ENCODE data around the gene CFAP53. TPM values are rescaled to one million over a fixed set of nuclear protein-coding genes. Genes with fewer than 3 reads are reported as not detected.

The CFAP53 gene
- total and polyA plus RNA-seq, 2 experiments from 2014 or later = 0.11 to 0.48 TPM

DNA sequence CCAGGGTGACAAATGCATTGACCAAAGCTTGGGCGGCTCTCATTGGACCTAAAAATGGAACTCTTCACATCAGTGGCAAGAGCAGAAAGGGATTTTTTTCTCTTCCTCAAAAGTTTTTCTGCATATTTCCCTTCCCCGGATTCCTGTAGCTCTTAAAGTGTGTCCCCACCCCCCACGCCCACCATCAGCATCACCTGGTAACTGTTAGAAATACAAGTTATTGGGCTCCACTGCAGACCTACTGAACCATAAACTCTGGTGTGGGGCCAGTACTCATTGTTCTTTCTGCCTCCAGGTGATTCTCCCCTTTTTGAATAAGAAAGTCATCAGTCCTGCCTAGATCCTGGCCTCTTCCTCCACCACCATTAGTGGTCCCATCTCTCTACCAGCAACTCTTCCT, 70.0 kb downstream of the CFAP53 start:
- H3K9me3 ChIP-seq (ENCODE audit: low read depth) = no peaks in the 10 kb centered on the region
- H3K27me3 ChIP-seq (replicated peaks; ENCODE audit: insufficient read depth) = peaks cover 67% of the 10 kb centered on the region
- 71 to 73% methylated on average over 3 of the region's 3 CpGs for WGBS, 2 experiments (ENCODE audit: low coverage in 1 of 2, low lambda C conversion rate in 2 of 2, missing lambda C conversion rate in 2 of 2)
- no peak overlapping the region for H3K4me2 ChIP-seq (ENCODE audit: unreplicated experiment)
- H3K9ac ChIP-seq = no peak overlapping the region
- no peaks in the 10 kb centered on the region for H3K9me2 ChIP-seq (ENCODE audit: insufficient read depth)
- no peak overlapping the region for H3K27ac ChIP-seq
- H3K4me3 ChIP-seq = no peak overlapping the region
- H3K79me2 ChIP-seq (ENCODE audit: insufficient read depth) = no peaks in the 10 kb centered on the region
- no peaks in the 10 kb centered on the region for H4K20me1 ChIP-seq (ENCODE audit: insufficient read depth)
- no peaks in the 10 kb centered on the region for H3K36me3 ChIP-seq (ENCODE audit: low read depth)
- no peak for TF ChIP-seq EZH2phosphoT487 (IDR thresholded peaks at IDR 0.05; ENCODE audit: insufficient read depth, low read depth)
- TF ChIP-seq EZH2 (IDR thresholded peaks at IDR 0.05; ENCODE audit: insufficient read depth, poor library complexity, severe bottlenecking) = no peak
- no peaks in the 10 kb centered on the region for H3K4me1 ChIP-seq (ENCODE audit: insufficient read depth)
- H3F3A ChIP-seq (ENCODE audit: insufficient read depth) = no peaks in the 10 kb centered on the region
- DNase-seq = no peak
- H2AFZ ChIP-seq = no peak overlapping the region
- in situ Hi-C loops (cut with MboI) = no loop called here

DNA sequence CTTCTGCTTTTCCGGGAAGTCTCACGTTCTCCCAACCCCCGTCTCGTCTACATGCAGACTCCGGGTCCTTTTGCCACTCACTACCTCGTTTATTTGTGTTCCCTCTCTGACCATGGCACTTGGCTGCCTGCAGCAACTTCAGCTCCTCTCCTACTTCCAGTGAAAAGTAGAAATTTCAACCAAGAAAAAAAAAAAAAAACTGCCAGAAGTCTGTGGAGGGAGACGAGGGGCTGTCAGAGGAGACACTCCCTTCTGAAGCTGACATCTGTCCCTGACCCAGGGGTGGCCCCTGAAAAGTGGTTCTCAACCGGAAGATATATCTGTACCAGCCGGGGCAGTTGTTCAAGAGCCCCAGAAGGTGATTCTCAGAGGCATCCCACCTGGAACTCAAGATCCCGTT, 70.6 kb downstream of the CFAP53 start:
- no peak for TF ChIP-seq EZH2phosphoT487 (IDR thresholded peaks at IDR 0.05; ENCODE audit: insufficient read depth, low read depth)
- TF ChIP-seq EZH2 (IDR thresholded peaks at IDR 0.05; ENCODE audit: insufficient read depth, poor library complexity, severe bottlenecking) = no peak
- Histone ChIP-seq H2AFZ (no peak overlapping the region), H3K4me2 (ENCODE audit: unreplicated experiment) (no peak overlapping the region), H3K4me3 (no peak overlapping the region), H3F3A (ENCODE audit: insufficient read depth) (no peaks in the 10 kb centered on the region), H3K9me3 (ENCODE audit: low read depth) (no peaks in the 10 kb centered on the region), H3K9me2 (ENCODE audit: insufficient read depth) (no peaks in the 10 kb centered on the region), H3K36me3 (ENCODE audit: low read depth) (no peaks in the 10 kb centered on the region), H4K20me1 (ENCODE audit: insufficient read depth) (no peaks in the 10 kb centered on the region), H3K27ac (no peak overlapping the region), H3K4me1 (ENCODE audit: insufficient read depth) (no peaks in the 10 kb centered on the region), H3K27me3 (replicated peaks; ENCODE audit: insufficient read depth) (peaks cover 64% of the 10 kb centered on the region), H3K9ac (no peak overlapping the region), H3K79me2 (ENCODE audit: insufficient read depth) (no peaks in the 10 kb centered on the region)
- 30 to 31% methylated on average over 10 of the region's 10 CpGs for WGBS, 2 experiments (ENCODE audit: low coverage in 1 of 2, low lambda C conversion rate in 2 of 2, missing lambda C conversion rate in 2 of 2)
- in situ Hi-C loops (cut with MboI) = no loop called here
- no peak for DNase-seq

DNA sequence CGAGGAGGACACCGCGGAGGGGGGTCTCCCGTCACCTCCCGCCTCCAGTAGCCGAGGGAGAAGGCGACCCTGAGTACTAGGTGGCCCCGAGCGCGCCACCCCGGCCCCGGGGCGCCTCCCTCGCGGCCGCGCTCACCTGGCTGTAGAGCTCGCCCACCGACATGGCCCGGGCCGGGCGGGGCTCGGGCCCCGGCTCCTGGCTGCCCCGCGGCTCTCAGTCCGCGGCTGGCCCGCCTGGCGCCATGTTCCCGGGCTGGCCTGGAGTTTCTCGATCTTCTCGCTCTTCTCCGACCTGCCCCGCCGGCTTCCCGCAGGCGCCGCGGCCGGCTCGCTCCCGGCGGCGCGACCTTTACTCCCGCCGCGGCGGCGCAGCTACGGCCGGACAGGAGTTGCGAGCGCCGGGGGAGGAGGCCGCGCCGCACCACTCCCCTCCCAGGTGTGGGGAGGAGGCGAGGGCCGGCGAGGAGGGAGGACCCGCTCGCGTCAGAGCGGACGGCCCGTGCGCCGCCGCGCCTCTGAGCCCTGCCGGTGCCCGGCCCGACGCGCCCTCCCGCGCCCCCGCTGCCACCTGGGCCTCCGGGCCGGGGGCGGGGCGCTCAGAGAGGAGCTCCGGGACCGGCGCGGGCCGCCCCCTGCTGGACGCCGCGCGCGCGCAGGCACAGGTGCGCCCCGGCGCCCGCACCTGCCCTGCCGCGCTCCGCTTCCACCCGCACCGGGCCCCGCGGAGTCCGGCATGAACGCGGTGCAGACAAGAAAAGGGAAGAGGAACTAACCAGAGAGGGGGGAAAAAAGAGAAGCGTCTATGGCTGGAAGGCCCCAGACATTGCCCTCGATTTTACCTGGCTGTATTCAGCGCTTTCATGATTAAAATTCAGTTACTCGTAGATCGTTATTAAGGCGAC, 71.4 kb downstream of the CFAP53 start, which contains the start of gene MYO5B:
MYO5B (minus strand) TSS at position 517 of the 902 bp plus-strand sequence; CDS start at position 163, 354 bp downstream.
- Histone ChIP-seq H2AFZ (no peak within 1 kb of the TSS), H3F3A (ENCODE audit: insufficient read depth) (no peaks in the 10 kb centered on the region), H3K4me1 (ENCODE audit: insufficient read depth) (no peaks in the 10 kb centered on the region), H3K9ac (no peak within 1 kb of the TSS), H3K9me3 (ENCODE audit: low read depth) (no peaks in the 10 kb centered on the region), H3K27ac (no peak within 1 kb of the TSS), H3K9me2 (ENCODE audit: insufficient read depth) (no peaks in the 10 kb centered on the region), H3K4me3 (0 out of 2 replicates have a peak within 1 kb of the TSS, but pooled peaks have one; percentile 18), H3K4me2 (ENCODE audit: unreplicated experiment) (no peak within 1 kb of the TSS), H3K79me2 (ENCODE audit: insufficient read depth) (no peaks in the 10 kb centered on the region), H3K36me3 (ENCODE audit: low read depth) (no peaks in the 10 kb centered on the region), H3K27me3 (replicated peaks; ENCODE audit: insufficient read depth) (peaks cover 64% of the 10 kb centered on the region), H4K20me1 (ENCODE audit: insufficient read depth) (no peaks in the 10 kb centered on the region)
- 3 to 4% methylated on average over 53 to 90 of the region's 115 CpGs for WGBS, 2 experiments (ENCODE audit: low coverage in 1 of 2, low lambda C conversion rate in 2 of 2, missing lambda C conversion rate in 2 of 2)
- peak; percentile 5 for DNase-seq
- in situ Hi-C loops (cut with MboI) = no loop called here
- 0 out of 2 replicates have a peak, but pooled peaks have one; percentile 22 for TF ChIP-seq EZH2phosphoT487 (IDR thresholded peaks at IDR 0.05; ENCODE audit: insufficient read depth, low read depth)
- TF ChIP-seq EZH2 (IDR thresholded peaks at IDR 0.05; ENCODE audit: insufficient read depth, poor library complexity, severe bottlenecking) = peak; percentile 52

- DNase-seq = no peak
- no peak overlapping the region for H3K9ac ChIP-seq
- H2AFZ ChIP-seq = no peak overlapping the region
- in situ Hi-C loops (cut with MboI) = no loop called here
- H3K9me2 ChIP-seq (ENCODE audit: insufficient read depth) = no peaks in the 10 kb centered on the region
- 1 to 3% methylated on average over 48 to 50 of the region's 68 CpGs for WGBS, 2 experiments (ENCODE audit: low coverage in 1 of 2, low lambda C conversion rate in 2 of 2, missing lambda C conversion rate in 2 of 2)
- H3F3A ChIP-seq (ENCODE audit: insufficient read depth) = no peaks in the 10 kb centered on the region
- no peak overlapping the region for H3K27ac ChIP-seq
- TF ChIP-seq EZH2 (IDR thresholded peaks at IDR 0.05; ENCODE audit: insufficient read depth, poor library complexity, severe bottlenecking) (peak; percentile 51), EZH2phosphoT487 (IDR thresholded peaks at IDR 0.05; ENCODE audit: insufficient read depth, low read depth) (no peak)
- H3K9me3 ChIP-seq (ENCODE audit: low read depth) = no peaks in the 10 kb centered on the region
- H4K20me1 ChIP-seq (ENCODE audit: insufficient read depth) = no peaks in the 10 kb centered on the region
- H3K4me1 ChIP-seq (ENCODE audit: insufficient read depth) = no peaks in the 10 kb centered on the region
- H3K4me2 ChIP-seq (ENCODE audit: unreplicated experiment) = no peak overlapping the region
- no peaks in the 10 kb centered on the region for H3K36me3 ChIP-seq (ENCODE audit: low read depth)
- H3K4me3 ChIP-seq = no peak overlapping the region
- no peaks in the 10 kb centered on the region for H3K79me2 ChIP-seq (ENCODE audit: insufficient read depth)
- H3K27me3 ChIP-seq (replicated peaks; ENCODE audit: insufficient read depth) = peaks cover 61% of the 10 kb centered on the region
These were observed 72.3 kb downstream of the CFAP53 start for GRCh38 chr18:50193796-50194630.

Measured in GM23248 (cell line).